GM19035 (cell line): Measurements from ENCODE around the gene DAB1.

Source experiments
- ATAC-seq: cut with Tn5 transposase; IDR thresholded peaks from one replicate; pipeline ENCODE4 v1.9.1; 2021; ENCODE audit not compliant: unreplicated experiment

The DAB1 gene

DNA sequence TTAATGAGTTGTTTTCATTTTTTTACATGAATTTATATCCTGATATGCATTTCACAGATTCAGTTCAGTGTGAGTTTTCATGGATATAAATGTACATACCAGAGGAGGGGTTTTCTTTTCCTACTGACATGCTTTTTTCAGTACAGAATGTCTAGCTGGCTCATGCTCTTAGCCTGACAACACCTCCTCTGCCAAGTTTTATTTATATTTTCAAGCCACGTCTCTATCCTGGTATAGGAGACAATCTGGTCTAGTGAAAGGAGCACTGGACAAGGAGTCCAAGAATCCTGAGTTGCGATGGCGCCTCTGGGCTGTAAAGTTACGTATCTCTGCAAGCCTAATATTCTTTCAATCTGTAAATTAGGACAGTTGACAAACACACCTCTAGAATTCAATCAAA, 4.9 kb downstream of the DAB1 start:
- ATAC-seq = no peak

GRCh38 chr1:57411262-57411661, 12.6 kb downstream of the DAB1 start:
- ATAC-seq = no peak

- no peak for ATAC-seq
These were observed 13.4 kb downstream of the DAB1 start for GRCh38 chr1:57410508-57410907.

DNA sequence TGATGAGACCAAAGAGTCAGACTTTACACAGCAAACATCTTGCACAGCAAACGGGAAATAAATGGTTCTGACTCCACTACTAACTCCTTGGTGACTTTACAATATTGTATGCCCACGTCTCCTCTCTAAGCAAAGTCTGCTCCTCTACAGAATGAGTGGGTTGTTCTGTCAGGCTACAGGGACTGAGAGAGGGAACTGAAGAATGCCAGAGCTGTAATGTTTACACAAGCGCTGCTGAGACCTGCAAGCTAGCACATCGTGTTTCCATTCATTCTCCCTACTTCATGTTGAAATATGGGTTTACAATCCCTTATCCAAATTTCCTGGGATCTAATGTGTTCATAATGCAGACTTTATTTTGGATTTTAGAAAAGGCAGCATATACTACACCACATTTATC, 15.9 kb downstream of the DAB1 start:
- ATAC-seq = no peak

DNA sequence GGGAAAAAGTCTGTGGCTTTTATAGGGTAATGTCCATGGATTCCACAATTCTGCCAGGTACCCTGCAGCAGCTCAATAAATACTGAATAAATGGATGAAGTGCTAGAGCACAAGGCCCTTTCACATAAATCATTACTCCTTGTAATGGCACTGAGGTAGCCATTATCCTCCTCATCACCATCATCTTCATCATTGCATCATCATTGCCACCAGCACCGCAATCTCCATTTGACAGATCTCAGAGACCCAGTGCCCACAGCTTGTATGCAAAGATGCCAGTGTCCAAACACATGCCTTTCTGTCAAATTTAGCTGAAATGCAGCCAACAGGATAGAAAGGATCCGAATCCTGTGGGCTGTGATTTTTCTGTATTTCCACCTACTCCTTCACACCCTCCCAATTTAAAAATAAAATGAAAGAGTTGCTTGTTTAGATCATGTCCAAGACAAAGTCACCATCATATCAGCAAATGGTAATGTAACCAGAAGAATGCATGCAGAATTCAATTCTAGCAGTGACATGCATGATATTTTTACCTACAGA, 17.4 kb downstream of the DAB1 start:
- ATAC-seq = no peak

DNA sequence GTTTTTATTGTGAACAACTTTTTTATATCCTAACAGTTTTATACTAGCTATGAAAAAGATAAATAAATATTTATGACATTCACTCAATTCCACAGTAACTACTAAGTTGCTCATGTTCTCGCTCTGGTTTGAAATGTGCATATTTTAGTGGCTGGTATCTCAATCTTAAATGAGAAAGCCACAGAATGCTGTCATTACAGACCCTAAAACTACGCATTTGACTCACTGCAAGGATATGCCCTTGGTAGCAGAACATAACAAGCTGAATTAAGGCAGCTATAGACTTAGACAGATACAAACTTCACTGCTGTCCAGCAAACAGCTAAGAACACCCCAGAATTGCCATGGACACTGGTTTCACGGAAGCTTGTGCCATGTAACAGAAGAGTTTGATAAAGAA, 19.0 kb downstream of the DAB1 start:
- ATAC-seq = no peak

GRCh38 chr1:57403201-57403600, 20.7 kb downstream of the DAB1 start:
- no peak for ATAC-seq

- ATAC-seq = no peak
These were observed 22.2 kb downstream of the DAB1 start for GRCh38 chr1:57401671-57402070.

GRCh38 chr1:57400048-57400447, 23.8 kb downstream of the DAB1 start:
- no peak for ATAC-seq

GRCh38 chr1:57393058-57393584, 30.7 kb downstream of the DAB1 start:
- ATAC-seq = no peak

DNA sequence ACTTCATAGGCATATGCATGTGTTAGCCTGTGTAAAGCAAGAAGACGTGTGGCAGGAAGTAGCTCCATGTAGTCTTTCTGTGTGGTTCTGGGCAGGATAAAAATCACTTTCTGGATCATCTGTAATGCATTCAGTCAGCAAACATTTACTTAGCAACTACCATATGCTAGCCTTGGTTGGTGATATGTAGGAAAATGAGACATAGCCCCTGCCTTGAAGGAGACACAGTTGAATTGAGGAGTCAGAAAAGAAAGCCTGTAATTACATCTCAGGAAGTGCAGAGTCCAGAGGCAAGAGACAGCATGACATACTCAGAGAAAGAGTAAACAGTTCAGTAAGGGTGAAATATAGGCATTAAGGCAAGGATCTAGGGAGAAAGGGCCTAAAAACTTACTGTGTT, 38.5 kb downstream of the DAB1 start:
- ATAC-seq = no peak

- ATAC-seq = no peak
These were observed 39.0 kb downstream of the DAB1 start for GRCh38 chr1:57384901-57385300.

DNA sequence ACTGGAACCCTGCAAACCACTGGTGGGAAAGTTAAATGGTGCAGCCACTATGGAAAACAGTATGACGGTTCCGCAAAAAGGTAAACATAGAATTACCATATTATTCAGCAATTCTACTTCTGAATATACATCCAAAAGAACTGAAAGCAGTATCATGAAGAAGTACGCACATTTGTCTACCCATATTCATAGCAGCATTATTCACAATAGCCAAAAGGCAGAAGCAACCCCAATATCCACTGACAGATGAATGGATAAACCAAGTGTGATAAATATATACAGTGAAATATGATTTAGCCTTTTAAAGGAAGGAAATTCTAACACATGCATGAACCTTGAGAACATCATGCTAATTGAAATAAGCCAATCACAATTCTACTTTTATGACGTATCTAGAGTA, 39.6 kb downstream of the DAB1 start:
- ATAC-seq = no peak

DNA sequence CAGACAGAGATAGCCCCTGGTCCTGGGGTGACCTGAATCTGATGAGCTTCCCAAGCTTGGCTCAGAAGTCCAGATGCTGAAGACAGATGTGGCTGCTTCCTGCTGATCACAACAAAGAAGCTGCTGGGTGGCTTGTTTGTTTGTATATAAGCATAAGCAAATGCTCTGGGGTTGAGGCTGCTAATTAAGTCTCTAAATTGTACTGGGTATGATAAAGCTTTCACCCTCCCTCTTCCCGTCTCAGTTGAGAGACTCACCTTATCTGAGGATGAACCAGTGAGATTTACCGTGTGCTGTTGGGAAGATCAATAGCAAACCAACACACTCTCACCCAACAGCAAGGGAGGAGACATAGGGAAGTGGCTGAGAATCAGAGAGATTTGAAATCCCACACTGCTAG, 42.0 kb downstream of the DAB1 start:
- ATAC-seq = no peak

DNA sequence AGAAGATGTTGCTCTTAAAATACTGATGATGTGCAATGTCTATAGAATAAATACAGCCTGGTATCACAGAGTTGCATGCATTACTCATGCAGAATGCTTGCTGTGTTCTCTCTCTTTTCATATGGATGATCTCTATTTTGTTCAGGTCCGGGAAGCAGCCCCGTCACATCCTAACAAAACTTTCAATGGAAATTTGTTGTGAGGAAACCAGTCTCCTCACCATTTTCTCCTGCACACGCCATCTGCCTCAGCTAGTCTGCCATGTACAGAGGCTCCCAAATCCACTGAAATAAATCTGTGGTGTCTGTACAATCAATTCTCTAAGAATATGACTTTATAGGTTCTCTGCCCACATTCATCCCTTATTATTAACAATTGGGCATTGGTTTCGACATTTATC, 42.4 kb downstream of the DAB1 start:
- ATAC-seq = no peak

DNA sequence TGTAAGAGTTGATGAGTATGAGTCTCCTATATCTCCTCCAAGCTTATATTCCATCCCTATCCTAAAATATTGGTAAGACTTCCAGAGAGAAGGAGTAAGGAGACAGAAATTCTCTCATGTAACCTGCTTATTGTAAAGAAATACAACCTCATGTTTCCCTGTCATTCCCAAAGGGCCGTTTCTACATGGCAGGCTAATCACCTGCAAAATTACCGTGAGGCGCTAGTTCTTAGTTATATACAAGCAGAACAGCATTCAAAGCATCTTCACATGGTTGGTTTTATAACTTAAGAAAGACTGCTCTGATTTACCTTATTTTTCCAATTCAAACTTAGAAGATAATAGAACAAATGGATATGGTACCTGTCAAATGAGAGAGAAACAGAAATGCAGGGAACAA, 42.9 kb downstream of the DAB1 start:
- no peak for ATAC-seq

DNA sequence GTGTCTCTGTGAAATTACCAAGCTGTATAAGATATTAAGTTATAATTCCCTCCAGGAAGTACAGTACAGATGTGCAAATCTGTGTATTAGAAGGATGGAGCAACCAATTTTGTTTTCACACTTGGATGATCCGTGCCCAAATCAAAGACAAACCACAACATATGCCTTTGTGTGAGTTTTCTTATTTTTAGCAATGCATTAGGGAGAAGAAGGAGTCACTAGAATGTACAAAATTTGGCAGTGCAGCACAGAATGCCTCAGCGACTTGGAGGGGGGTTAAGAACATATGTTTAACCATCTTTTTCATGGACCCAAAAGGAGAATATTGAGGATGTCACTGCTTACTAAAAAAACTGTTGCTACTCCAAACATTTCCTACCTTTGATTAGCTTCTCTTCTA, 45.3 kb downstream of the DAB1 start:
- no peak for ATAC-seq

GRCh38 chr1:57377339-57378139, 46.3 kb downstream of the DAB1 start:
- no peak for ATAC-seq

DNA sequence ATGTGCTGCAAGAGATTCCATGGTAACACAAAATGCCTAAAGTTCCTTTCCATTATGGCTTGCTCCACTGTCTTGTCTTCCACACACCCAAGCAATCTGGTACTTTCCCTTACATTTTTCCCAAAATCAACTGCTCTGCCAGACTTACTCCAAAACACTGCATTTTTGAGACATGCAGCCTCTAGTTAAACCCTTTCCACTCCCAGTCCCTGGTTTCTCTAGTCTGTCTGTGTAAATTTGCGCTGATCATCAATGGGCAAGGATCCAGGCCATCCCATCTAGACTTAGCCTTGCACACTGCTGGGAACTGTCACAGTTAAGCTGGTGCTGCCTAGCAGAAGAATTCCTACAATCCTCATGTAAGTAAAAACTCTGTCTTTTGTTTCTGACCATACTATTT, 47.8 kb downstream of the DAB1 start:
- no peak for ATAC-seq

- ATAC-seq = no peak
These were observed 54.0 kb downstream of the DAB1 start for GRCh38 chr1:57369889-57370288.

DNA sequence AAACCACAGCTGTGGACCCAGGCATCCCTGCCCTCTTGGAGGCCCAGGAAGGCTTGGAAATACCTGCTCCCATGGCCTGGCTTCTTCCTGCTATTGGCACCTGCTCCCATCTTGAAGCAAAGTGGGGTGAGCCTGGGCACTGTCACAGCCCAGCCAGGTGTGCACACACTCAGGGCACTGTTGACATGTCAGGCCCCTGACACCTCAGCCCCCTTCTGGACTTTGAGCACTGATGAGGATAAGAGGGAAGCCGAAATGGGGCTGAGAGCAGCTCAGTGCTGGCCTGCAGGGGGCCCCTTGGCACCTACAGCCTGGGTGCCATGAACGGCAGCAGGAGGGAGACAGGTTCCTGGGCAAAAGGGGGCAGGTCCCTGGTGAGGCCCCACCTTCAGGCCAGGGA, 55.9 kb downstream of the DAB1 start:
- ATAC-seq = no peak

DNA sequence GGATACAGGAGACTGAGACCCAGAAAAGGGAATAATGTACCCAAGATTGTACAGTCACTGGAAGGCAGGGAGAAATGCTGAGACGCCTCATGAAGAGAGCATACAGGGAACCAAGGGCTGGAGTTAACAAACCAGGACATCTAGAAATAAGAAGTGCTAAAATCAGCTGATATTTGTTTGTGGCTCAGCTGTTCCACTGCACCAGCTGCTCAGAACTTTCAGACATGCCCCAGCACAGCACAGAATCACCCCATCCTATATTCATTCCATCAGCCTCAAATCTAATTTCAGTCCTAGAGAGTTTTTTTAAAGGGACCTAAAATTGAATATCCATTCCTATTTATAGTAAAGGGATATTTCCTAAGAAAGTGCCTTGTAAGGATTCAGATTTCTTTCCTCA, 60.2 kb downstream of the DAB1 start:
- no peak for ATAC-seq

GRCh38 chr1:57363165-57363564, 60.7 kb downstream of the DAB1 start:
- ATAC-seq = no peak
